HG03571 (cell line): Measurements from ENCODE around the gene TSPYL4.
A peak's percentile ranks its signal among the peaks of the same experiment; 100 is the strongest.
"Not testable (repeated sequence)": the region's sequence is repeated elsewhere in the genome, so short reads cannot be mapped to it uniquely, and the experiment has no call there.

Experiments
- ATAC-seq: cut with Tn5 transposase; IDR thresholded peaks from one replicate; pipeline ENCODE4 v1.9.1; 2021; ENCODE audit not compliant: unreplicated experiment

The TSPYL4 gene

DNA sequence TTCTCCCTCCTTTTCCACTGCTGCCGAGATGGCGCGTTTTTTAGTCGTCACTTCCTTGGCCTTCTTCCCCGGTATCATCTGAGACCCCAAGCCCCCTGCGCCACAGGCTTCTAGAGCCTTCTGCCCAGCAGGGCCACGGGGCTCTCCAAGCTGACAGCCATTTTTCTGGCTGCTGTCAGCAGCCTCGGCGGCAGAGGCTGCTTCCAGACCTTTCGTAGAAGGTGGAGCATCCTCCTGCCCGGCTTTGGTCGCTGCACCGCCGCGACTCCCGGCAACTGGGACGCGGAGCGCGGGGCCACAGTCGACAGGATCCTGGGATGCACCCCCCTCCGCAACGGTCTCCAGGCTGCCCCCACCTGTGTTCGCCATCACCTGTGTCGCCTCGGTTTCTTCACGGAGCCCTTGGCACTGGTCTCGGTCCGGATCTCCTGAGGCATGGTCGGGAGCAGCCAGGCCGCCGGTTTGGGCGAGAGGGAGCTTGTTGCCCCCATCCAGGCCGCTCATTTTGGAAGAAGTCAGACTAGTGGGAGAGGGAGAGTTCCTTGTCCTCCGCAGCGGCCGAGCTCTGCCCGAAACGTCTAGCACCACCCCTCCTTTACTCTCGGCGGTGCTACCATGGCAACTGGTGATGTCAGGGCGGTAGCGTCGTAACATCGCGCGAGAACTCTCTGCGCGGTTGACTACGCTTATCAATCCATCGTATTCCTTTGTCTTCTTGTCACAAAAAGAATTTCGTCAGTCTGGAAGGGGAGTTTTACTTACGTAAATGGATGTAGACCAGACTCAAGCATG, at the start of gene TSPYL4:
TSPYL4 (minus strand) TSS at position 571 of the 792 bp plus-strand sequence; CDS start at position 504, 67 bp downstream.
- peak; percentile 100 for ATAC-seq

DNA sequence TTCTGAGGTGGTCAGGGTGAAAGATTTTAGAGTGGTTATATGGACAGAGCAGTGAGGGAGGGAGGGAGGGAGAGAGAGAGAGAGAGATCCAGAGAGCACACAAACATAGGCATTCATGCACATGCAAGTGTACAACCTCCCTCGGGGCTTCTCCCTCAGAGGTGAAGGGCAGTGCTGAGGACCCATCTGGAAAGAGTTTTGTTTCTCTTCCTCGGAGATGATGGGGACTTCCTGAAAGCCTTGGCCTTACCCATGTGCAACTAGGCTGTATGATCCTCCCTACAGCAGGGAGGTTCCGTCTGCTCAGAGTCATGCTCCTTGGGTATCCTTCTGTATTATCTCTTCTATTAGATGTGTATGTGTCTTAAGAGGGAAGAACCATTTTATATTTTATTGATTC, 47.2 kb upstream of the TSPYL4 start:
- no peak for ATAC-seq

DNA sequence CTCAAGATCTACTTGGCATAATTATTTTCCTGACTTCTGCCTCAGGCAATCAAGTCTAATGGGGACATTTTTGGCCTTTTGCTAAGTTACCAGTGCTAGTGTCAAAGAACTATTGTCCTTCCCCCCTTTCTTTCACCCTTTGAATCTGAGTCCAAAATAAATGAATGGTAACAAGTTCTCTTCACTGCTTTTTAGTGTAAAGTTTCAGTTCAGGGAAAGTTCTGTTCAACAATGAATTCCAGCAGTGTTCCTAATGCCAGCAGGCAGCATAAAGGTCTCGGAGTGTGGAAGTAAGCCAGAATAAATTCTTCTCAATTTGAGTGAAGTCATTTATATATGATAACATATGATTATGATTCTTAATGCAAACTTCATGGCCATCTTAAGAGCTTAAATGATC, 46.7 kb upstream of the TSPYL4 start:
- ATAC-seq, result no peak

DNA sequence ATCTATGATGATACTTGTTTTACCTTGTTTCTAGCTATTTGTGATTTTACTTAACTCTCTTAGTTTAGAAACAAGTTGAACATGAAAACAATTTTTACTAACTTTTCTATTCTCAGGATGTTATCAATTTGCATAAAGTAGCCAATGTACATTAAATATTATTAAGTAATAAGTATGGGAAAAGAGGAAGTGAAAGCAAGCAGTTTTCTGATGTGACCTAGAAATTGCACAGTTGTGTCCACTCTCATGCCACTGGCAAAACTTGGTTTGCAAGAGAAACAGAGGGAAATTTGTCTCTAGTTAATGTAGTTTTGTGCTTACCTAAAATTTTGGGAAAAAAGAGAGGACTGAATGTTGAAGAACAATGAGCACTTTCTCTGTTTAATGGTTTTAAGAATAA, 45.1 kb upstream of the TSPYL4 start:
- peak; percentile 70 for ATAC-seq

- no peak for ATAC-seq
These were observed 44.4 kb upstream of the TSPYL4 start for GRCh38 chr6:116298273-116298672.

DNA sequence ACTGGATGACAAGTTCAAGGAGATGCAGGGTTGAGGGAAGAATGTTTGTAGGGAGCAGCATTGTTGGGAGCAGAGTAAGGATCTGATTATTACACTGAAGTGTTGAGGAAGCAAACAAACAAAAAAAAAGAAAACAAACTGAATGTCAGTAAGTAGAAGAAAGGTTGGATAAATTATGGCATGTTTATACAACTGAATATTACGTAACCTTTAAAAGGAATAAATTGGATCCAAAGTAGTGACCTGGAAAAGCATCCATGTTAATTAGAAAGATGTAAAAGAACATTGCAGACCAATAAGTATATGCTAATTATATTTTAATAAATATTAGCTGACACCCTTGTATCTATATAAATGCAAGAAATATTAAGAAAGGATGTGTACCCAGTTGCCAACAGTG, 38.7 kb upstream of the TSPYL4 start:
- no peak for ATAC-seq

- ATAC-seq, result no peak
These were observed 38.0 kb upstream of the TSPYL4 start for GRCh38 chr6:116291701-116292396.

GRCh38 chr6:116290799-116291198, 36.9 kb upstream of the TSPYL4 start:
- ATAC-seq, result no peak

DNA sequence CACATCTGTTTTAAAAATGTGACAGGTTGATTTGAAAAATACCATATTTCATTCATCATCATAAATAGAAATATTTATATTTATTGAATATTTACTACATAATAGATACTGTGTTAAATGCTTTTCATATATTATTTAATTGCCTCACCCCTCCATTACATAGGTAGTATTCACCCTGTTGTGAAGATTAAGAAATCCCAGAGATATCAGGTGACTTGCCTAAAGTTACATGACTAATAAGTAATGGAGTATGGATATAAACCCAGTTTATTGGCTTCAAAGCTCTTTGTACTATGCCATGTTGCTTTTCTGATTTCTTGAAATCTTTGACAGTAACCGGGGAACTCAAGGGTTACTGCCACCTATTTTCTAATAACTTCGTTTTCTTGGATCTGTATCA, 36.0 kb upstream of the TSPYL4 start:
- no peak for ATAC-seq

DNA sequence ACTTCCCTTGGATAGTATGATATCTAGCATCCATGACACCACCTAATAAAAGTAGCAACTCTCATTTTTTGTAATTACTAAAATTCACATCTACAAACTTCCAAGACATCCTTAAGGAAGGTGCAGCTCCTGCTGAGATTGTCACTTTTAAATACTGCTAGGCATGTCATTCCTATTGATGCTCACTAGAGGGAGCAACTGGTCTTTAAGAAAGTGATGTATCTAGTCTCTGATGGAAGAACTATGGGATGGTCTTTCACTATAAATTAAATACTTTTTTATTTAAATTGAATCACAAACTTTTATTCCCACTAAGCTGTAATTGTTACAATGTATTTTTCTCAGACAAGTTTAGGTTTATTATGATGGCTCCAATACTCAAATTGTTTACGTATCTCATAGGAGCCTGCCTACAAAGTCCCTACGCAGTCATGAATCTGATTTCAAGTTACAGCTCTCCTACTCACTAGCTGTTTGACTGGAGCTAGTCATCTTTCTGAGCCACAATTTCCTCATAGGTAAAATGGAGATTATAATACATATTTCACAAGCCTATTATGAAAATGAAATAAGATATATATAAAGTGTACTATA, 33.9 kb upstream of the TSPYL4 start:
- no peak for ATAC-seq

- ATAC-seq, result no peak
These were observed 33.0 kb upstream of the TSPYL4 start for GRCh38 chr6:116286773-116287358.

DNA sequence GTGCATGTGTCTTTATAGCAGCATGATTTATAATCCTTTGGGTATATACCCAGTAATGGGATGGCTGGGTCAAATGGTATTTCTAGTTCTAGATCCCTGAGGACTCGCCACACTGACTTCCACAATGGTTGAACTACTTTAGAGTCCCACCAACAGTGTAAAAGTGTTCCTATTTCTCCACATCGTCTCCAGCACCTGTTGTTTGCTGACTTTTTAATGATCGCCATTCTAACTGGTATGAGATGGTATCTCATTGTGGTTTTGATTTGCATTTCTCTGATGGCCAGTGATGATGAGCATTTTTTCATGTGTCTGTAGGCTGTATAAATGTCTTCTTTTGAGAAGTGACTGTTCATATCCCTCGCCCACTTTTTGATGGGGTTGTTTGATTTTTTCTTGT, 31.1 kb upstream of the TSPYL4 start:
- ATAC-seq, result not testable (repeated sequence)

DNA sequence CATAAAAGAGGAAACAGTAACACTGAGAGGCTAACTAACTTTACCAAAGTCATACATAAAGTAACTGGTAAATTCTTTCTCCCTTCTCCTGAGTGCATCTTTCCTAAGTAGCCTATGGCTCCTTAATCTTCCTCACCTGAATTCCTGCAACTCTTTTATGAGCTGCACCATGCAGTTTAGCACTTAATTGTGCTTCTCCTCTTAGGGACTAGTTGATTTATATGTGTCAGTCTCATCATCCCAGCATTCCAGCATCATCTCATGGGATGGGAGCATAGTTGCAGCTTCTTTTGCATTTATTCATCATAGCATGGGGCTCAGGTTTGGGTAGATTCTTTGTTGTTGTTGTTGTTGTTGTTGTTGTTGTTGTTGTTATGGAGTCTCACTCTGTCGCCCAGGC, 29.3 kb upstream of the TSPYL4 start:
- ATAC-seq, result no peak

- ATAC-seq, result no peak
These were observed 28.8 kb upstream of the TSPYL4 start for GRCh38 chr6:116282698-116283097.

DNA sequence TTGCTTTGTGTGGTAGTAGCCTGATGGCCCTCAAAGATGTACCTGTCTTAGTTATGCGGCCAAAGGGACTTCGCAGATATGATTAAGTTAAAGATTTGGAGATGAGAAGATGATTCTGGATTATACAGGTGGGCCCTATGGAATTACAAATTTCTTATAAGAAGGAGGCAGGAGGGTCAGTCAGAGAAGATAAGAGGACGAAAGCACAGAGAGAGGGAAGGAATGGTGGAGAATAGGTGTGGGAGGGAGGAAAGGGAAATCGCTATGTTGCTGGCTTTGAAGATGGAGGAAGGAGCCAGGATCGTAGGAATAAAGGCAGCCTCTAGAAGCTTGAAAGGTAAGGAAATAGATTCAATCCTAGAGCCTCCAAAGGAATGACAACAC, 27.1 kb upstream of the TSPYL4 start:
- no peak for ATAC-seq

DNA sequence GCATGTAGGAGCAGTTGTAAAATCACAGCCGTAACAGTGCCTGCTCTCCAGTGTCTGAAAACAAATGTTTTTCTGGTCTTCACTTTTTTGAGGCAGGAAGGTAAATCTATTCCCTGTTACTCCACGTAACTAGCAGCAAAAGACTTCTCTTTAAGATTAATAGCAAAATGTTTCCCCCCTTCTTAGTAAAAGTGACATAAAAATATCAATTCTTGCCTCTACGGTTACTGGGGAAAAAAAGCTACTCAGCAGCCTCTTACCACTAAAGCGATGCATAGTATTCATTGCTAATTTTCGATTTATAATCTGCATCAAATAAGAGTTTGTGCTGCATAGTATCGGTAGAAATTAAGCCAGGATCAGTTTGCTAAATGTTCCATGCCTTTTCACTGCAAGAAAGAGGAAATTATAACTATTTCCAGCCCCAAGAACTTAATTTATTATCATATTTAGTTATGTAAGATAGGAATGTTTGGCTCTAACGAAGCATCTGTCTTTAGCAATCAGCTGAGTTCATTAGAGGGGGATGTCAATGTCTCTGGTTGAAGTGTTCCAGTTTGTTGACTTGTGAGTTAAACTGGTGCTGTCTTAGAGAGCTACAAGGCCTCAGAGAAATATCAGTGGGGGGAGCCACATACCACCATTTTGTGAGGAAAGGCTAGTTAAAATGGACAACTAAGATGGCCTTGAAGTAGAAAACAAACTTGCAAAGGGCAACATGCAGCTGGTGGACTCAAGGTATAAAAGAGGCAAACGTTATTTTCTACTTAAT, 26.5 kb upstream of the TSPYL4 start:
- ATAC-seq, result no peak

GRCh38 chr6:116279232-116280160, 25.6 kb upstream of the TSPYL4 start, which contains the start of gene TSPYL1:
Gene TSPYL1 (minus strand): TSS chr6:116279930. CDS start chr6:116279830, 100 bp downstream.
- ATAC-seq, result peak; percentile 93

DNA sequence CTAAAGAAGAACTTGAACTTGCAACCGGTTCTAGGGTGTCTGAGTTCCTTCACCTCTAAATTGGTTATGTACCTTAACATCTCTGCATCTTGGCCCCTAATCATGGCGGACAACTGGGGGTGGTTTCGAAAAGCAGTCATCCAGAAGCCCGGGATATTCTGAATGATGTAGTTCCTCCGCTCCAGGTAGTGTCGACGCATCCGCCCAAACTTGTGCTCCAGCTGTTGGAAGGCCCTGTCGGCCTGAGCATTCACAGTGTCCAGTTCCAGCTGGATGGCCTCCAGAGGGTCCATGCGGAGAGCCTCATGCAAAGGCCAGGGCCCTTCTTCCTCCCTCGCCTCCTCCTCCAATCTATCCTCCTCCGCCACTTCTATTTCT, 25.0 kb upstream of the TSPYL4 start:
- ATAC-seq, result peak; percentile 0

DNA sequence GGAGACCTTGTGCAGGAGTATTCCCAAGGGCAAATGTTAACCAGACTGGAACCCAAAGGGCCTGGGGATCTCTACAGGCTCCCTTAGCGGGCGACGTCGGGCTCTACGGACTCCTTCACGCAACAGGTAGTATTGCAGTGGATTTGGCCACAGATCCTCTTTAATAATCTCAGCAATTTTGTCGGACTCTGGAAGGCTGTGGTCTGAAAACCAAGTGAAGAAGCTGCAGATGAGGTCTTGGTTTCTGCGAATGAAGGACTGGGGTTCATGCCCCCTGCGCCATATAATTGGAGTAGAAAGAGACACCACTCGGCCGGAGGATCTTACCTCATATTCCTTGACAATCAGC, 24.6 kb upstream of the TSPYL4 start:
- no peak for ATAC-seq

DNA sequence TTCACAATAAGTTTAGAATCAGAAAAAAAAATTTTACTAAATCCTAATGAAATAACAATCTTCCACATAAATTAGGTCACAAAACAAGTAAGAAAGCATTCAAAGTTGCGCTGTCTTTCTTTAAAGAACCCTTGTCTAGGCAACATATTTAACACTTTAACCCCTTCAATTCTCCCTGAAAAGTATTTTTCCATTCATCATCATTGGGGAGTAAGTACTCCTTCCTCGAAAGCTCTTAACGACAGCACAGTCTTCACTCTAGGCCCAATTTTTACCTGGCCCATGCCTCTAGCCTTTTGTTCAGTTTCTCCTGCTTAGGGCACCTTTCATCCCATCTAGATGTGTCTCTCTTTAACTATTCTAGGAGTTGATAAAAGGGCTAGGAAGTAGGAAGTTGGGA, 23.2 kb upstream of the TSPYL4 start:
- ATAC-seq, result no peak
